IPS-20b (cell line): ENCODE data around the gene DRC3.
"Not testable (repeated sequence)": the region's sequence is repeated elsewhere in the genome, so short reads cannot be mapped to it uniquely, and the experiment has no call there.

ENCODE experiments used
- H3K27ac ChIP-seq: one replicate; pipeline ENCODE4 v1.5.1; 2013; ENCODE audit warnings: low read length
- H3K27me3 ChIP-seq: 2 replicates; pipeline ENCODE4 v1.6.1; 2013; ENCODE audit warnings: mild to moderate bottlenecking, low read length, inconsistent platforms; ENCODE audit not compliant: insufficient read depth
- H3K36me3 ChIP-seq: 2 replicates; pipeline ENCODE4 v1.6.1; 2013; ENCODE audit warnings: low read depth, mild to moderate bottlenecking, inconsistent platforms, low read length, moderate library complexity; ENCODE audit not compliant: insufficient read depth
- H3K4me1 ChIP-seq: 2 replicates; pipeline ENCODE4 v1.6.1; 2013; ENCODE audit warnings: mild to moderate bottlenecking, control low read depth, inconsistent platforms, low read length, moderate library complexity; ENCODE audit not compliant: insufficient read depth
- H3K4me3 ChIP-seq: 2 replicates; pipeline ENCODE4 v1.5.1; 2013; ENCODE audit warnings: mild to moderate bottlenecking, low read length, inconsistent platforms
- H3K9ac ChIP-seq: 2 replicates; pipeline ENCODE4 v1.6.1; 2013; ENCODE audit warnings: low read depth, mild to moderate bottlenecking, inconsistent platforms, low read length, moderate library complexity
- H3K9me3 ChIP-seq: 2 replicates; pipeline ENCODE4 v1.6.1; 2013; ENCODE audit warnings: mild to moderate bottlenecking, low read depth, low read length, inconsistent platforms; ENCODE audit not compliant: insufficient read depth

Gene DRC3

GRCh38 chr17:17934214-17934613 lies 38.4 kb upstream of the DRC3 start:
- Histone ChIP-seq H3K9ac (no peak overlapping the region), H3K36me3 (no peaks in the 10 kb centered on the region), H3K4me3 (no peak overlapping the region), H3K27ac (no peak overlapping the region), H3K27me3 (no peaks in the 10 kb centered on the region), H3K4me1 (no peaks in the 10 kb centered on the region), H3K9me3 (no peaks in the 10 kb centered on the region)

- H3K9me3 ChIP-seq: no peaks in the 10 kb centered on the region
- H3K27me3 ChIP-seq: no peaks in the 10 kb centered on the region
- no peak overlapping the region for H3K4me3 ChIP-seq
- no peak overlapping the region for H3K27ac ChIP-seq
- no peak overlapping the region for H3K9ac ChIP-seq
- no peaks in the 10 kb centered on the region for H3K36me3 ChIP-seq
- no peaks in the 10 kb centered on the region for H3K4me1 ChIP-seq
Observed at GRCh38 chr17:17934806-17935205, 37.9 kb upstream of the DRC3 start.

DNA sequence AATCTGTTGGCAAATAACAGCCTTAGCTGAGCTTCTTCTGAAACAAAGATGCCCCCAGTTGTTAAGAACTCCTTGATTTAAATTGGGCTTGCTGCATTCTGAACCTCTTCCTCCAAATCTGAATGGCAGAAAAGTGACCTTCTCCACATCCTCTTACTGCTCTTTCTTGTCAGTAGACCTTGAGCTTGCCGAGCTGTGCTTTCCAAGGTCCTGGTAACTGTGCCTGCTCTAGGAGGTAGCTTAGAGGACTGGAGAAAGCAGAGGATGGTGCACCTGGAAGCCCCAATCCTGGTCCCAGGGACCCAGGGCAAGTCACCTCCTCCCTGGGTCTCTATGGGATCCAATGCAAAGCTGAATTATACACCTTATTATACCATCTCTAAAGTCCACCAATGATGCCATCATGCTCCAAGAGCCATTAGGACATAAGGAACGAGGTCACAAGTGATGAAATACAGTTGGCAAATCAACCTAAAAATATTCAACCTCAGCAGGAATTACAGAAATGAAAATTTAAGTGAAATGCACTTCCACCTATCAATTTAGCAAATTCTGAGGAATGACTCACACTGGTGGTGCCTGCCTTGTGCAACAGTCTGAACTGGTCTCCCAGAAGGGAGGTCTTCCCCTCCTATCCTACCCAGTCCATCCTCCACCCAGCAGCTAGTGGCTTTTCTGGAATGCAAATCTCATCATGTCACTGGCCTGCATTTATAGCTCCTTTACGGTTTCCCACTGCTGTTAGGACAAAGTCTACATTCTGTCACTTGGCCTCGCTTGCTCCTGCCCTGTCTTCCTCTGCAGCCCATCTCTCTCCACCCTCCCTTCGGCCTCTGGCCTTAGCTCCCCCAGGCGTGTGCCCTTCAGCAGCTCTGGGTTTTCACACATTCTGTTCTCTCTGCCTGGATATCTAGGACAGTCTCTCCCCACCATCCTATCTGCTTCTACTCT lies 37.1 kb upstream of the DRC3 start:
- no peaks in the 10 kb centered on the region for H3K36me3 ChIP-seq
- no peaks in the 10 kb centered on the region for H3K9me3 ChIP-seq
- H3K27me3 ChIP-seq: no peaks in the 10 kb centered on the region
- H3K4me1 ChIP-seq: peaks cover 2% of the 10 kb centered on the region; the same call in 1 of the 2 replicates
- H3K9ac ChIP-seq: no peak overlapping the region
- H3K27ac ChIP-seq: no peak overlapping the region
- H3K4me3 ChIP-seq: no peak overlapping the region

DNA sequence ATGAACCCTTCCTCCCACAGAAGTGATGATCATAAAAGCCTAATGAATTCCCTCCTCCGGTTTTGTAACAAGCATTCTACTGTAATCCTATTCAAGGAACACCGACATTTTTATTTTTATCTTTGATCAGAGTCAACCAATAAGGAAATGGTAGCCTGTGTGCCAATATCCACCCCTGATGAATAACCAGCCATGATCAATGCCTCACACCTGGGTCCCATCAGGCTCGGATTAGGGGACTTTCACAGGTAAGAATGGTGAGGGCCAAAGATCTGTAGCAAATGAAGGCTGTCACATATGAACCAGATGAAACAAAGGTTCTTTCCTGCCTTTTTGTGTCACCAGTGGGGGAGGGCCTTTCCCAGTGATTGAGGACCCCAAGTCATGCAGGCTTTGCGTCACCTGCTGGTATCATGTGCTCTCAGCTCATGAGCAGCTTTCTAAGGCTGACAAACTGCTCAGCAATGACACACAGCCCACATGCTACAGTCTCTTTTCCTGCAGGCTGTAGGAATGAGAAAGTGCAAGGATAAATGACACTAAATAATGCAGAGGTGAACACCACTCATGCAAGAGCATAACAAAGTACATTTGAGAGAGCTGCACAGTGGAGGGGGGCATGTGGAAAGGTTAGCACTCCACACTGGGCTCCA lies 35.3 kb upstream of the DRC3 start:
- H3K27ac ChIP-seq: no peak overlapping the region
- H3K27me3 ChIP-seq: no peaks in the 10 kb centered on the region
- H3K9ac ChIP-seq: no peak overlapping the region
- no peak overlapping the region for H3K4me3 ChIP-seq
- no peaks in the 10 kb centered on the region for H3K9me3 ChIP-seq
- H3K36me3 ChIP-seq: no peaks in the 10 kb centered on the region
- peaks cover 13% of the 10 kb centered on the region; the same call in 1 of the 2 replicates for H3K4me1 ChIP-seq

DNA sequence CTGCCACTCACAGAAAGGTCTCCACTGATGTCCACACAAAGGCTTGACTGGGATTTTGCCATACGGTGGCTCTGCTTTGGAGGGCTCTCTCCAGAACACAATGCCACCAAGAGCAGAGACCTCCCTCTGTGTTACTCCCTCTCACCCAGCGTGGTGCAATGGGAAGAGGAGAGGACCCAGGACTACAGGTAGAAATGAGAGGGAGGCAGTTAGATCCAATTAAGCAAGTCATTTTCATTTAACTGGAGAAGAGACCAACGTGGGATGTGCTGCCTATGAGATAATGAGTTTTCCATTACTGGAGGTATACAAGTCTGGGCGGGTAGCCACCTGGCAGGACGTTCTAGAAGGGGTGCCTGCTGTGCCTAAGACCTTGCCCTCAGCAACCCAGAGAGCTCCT lies 34.7 kb upstream of the DRC3 start:
- Histone ChIP-seq H3K9me3 (no peaks in the 10 kb centered on the region), H3K4me3 (no peak overlapping the region), H3K27me3 (no peaks in the 10 kb centered on the region), H3K36me3 (no peaks in the 10 kb centered on the region), H3K4me1 (peaks cover 19% of the 10 kb centered on the region), H3K27ac (no peak overlapping the region), H3K9ac (no peak overlapping the region)

- no peak overlapping the region for H3K4me3 ChIP-seq
- H3K27me3 ChIP-seq: no peaks in the 10 kb centered on the region
- H3K27ac ChIP-seq: no peak overlapping the region
- H3K36me3 ChIP-seq: no peaks in the 10 kb centered on the region
- H3K4me1 ChIP-seq: peaks cover 25% of the 10 kb centered on the region
- H3K9ac ChIP-seq: no peak overlapping the region
- H3K9me3 ChIP-seq: no peaks in the 10 kb centered on the region
Observed at GRCh38 chr17:17938388-17939107, 34.1 kb upstream of the DRC3 start.

GRCh38 chr17:17939941-17940340 lies 32.7 kb upstream of the DRC3 start:
- H3K27me3 ChIP-seq, H3K27ac ChIP-seq, H3K9ac ChIP-seq, H3K9me3 ChIP-seq, H3K4me3 ChIP-seq, H3K36me3 ChIP-seq: not testable (repeated sequence)
- peaks cover 33% of the 10 kb centered on the region for H3K4me1 ChIP-seq

DNA sequence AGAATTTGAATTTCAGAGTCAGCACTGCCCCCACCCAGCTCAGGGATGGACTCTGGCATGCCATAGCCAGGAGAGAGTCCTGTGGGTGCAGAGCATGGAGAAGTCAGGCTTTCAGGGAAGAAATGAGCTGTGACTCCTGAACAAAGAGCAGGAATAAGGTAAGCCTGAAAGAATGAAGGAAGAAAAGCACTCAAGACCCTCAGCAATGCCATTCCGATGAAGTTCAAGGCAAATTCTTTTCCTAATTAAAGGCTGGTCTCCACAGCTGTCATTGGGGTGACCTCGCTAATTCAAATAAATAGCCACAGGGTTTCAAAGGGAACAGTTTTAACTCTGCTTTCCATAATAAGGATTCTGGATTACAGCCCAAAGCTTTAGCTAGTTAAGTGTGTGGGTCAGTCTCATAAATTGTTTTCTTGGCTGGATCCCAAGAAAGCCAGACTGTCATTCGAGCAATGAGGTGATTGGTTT lies 32.2 kb upstream of the DRC3 start:
- Histone ChIP-seq H3K4me1 (peaks cover 33% of the 10 kb centered on the region), H3K27ac (no peak overlapping the region), H3K4me3 (no peak overlapping the region)

GRCh38 chr17:17941015-17941414 lies 31.6 kb upstream of the DRC3 start:
- no peak overlapping the region for H3K27ac ChIP-seq
- peaks cover 33% of the 10 kb centered on the region for H3K4me1 ChIP-seq
- no peak overlapping the region for H3K9ac ChIP-seq
- H3K4me3 ChIP-seq: no peak overlapping the region
- H3K9me3 ChIP-seq: no peaks in the 10 kb centered on the region
- no peaks in the 10 kb centered on the region for H3K27me3 ChIP-seq
- no peaks in the 10 kb centered on the region for H3K36me3 ChIP-seq

More for the DNA sequence above, 32.2 kb upstream of the DRC3 start:
- H3K27me3 ChIP-seq: no peaks in the 10 kb centered on the region
- H3K36me3 ChIP-seq: no peaks in the 10 kb centered on the region
- no peak overlapping the region for H3K9ac ChIP-seq
- H3K9me3 ChIP-seq: no peaks in the 10 kb centered on the region

- Histone ChIP-seq H3K9me3 (no peaks in the 10 kb centered on the region), H3K4me1 (peaks cover 33% of the 10 kb centered on the region), H3K4me3 (no peak overlapping the region), H3K27ac (no peak overlapping the region), H3K9ac (no peak overlapping the region), H3K36me3 (no peaks in the 10 kb centered on the region), H3K27me3 (no peaks in the 10 kb centered on the region)
Observed at GRCh38 chr17:17942846-17943245, 29.8 kb upstream of the DRC3 start.

- Histone ChIP-seq H3K4me3 (no peak overlapping the region), H3K4me1 (peaks cover 33% of the 10 kb centered on the region), H3K27me3 (no peaks in the 10 kb centered on the region), H3K27ac (no peak overlapping the region), H3K9me3 (no peaks in the 10 kb centered on the region), H3K36me3 (no peaks in the 10 kb centered on the region), H3K9ac (0 out of 2 replicates have a peak overlapping the region, but pooled peaks have one; percentile 23)
Observed at GRCh38 chr17:17943281-17943984, 29.2 kb upstream of the DRC3 start.
